ENCODE data around the gene COL17A1.

The COL17A1 gene

DNA sequence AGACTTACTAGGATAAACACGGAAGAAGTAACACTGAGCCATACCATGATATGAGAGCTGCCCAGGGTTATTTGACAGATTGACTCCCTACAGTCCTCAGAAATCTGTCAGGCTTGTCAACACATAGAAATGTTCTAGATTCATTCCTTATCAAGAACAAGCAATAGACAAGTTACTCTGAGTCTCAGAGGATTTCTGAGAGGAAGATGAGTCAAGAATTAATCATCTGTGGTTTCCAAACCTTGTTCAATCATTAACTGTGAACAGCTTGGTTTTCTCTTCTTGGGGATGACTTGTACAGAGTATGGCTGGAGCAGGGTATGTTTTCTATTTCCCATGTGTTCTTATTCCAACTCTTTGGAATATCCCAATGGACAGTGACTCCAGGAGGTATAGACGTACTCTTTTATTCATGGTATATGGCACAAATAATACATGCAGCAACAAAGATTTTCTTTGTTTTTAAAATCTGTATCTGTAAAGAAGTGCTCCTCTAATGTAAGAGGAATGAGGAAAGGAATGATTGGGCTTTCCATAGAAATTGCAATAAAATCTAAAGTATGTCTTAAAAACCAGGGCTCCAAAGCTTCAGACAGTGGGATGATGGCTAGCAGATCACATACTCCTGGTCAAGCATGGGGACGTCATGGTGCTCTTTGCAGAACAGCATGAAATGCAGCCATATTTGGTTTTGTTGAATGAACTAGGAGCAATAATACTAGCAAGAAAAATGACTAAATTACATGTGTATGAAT is 24.4 kb upstream of the COL17A1 start:
- peak; percentile 75 for DNase-seq (ENCODE audit: low read depth)
- H3K4me3 ChIP-seq (replicated peaks; ENCODE audit: low read depth, low read length): no peak overlapping the region
- TF ChIP-seq, protein P1, sequence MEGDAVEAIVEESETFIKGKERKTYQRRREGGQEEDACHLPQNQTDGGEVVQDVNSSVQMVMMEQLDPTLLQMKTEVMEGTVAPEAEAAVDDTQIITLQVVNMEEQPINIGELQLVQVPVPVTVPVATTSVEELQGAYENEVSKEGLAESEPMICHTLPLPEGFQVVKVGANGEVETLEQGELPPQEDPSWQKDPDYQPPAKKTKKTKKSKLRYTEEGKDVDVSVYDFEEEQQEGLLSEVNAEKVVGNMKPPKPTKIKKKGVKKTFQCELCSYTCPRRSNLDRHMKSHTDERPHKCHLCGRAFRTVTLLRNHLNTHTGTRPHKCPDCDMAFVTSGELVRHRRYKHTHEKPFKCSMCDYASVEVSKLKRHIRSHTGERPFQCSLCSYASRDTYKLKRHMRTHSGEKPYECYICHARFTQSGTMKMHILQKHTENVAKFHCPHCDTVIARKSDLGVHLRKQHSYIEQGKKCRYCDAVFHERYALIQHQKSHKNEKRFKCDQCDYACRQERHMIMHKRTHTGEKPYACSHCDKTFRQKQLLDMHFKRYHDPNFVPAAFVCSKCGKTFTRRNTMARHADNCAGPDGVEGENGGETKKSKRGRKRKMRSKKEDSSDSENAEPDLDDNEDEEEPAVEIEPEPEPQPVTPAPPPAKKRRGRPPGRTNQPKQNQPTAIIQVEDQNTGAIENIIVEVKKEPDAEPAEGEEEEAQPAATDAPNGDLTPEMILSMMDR (IDR thresholded peaks at IDR 0.05; ENCODE audit: low read length, missing control alignments): no peak

DNA sequence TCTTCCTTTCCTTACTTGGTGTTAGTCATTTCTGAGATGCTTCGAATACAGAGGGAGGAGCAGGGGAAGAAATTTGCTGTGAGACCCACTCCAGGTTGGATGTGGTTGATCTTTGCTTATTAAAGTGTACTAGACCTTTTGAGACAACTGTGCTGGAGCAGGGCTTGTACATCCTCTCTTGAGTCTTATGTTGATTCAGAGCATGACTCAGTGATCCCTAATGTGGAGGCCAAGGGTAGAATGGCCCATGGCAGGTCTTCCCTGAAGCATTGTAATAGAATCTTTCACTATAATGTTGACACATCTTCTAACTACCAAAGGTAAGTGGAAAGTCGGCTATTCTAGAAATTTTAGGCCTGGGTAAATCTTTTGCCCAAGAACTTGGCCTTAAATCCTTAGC is 19.2 kb upstream of the COL17A1 start:
- no peak for DNase-seq (ENCODE audit: low read depth)
- H3K4me3 ChIP-seq (replicated peaks; ENCODE audit: low read depth, low read length): no peak overlapping the region
- TF ChIP-seq, protein P1 (IDR thresholded peaks at IDR 0.05; ENCODE audit: low read length, missing control alignments): no peak

DNA sequence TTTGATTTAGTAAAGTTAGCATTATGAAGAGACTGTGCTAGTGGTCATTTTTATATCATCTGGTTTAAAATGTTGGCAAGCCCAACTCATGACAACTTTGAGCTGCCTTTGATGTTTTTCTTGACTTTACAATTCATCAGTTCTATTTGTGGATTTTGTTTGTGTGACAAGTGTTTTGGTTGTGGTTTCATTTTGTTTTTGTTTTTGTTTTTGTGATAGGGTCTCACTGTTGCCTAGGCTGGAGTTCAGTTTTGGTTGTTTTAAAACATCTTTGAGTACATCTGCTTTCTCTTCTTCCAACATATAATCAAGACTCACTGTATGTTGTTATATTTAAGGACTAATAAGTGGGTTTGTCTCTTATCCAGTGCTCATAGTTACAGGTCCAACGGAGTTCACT is 18.7 kb upstream of the COL17A1 start:
- no peak for DNase-seq (ENCODE audit: low read depth)
- H3K4me3 ChIP-seq (replicated peaks; ENCODE audit: low read depth, low read length): no peak overlapping the region
- TF ChIP-seq, protein P1 (IDR thresholded peaks at IDR 0.05; ENCODE audit: low read length, missing control alignments): no peak

DNA sequence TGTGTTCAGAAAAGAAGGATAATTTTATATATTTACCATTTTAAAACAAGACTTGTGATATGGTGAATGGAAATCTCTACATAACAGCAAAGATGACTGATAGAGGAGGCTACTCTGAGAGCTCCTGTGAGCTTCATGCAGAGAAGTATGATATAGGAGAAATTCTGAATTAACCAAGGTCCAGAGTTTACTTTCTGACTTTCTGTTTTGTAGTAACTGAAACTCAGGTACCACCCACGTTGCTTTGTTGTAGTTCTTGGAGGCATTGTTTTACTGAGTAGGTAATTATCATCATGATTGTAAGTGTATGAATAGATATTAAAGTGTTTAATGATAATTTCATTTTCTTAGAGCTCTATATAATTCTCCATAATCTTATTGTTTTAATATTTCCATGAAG is 18.3 kb upstream of the COL17A1 start:
- no peak overlapping the region for H3K4me3 ChIP-seq (replicated peaks; ENCODE audit: low read depth, low read length)
- DNase-seq (ENCODE audit: low read depth): no peak
- TF ChIP-seq, protein P1 (IDR thresholded peaks at IDR 0.05; ENCODE audit: low read length, missing control alignments): no peak

DNA sequence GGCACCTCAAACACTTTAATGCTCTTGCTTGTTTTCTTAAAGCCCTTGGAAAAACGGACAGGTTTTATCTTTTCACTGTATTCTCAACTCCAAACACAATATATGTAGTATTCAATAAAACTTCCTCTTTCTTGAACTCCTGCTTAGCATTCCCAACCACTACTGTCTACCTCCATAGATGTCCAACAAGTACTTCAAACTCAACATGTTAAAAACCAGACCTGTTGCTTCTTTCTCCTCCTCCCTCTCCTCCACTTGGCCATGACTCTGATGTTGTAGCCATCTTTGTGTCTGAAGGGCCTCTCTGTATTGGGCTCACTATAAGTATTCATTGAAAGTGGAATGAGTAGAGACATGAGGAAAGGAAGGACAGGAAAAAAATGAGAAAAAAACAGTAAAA is 16.2 kb upstream of the COL17A1 start:
- TF ChIP-seq, protein P1 (IDR thresholded peaks at IDR 0.05; ENCODE audit: low read length, missing control alignments): no peak
- DNase-seq (ENCODE audit: low read depth): no peak
- no peak overlapping the region for H3K4me3 ChIP-seq (replicated peaks; ENCODE audit: low read depth, low read length)

DNA sequence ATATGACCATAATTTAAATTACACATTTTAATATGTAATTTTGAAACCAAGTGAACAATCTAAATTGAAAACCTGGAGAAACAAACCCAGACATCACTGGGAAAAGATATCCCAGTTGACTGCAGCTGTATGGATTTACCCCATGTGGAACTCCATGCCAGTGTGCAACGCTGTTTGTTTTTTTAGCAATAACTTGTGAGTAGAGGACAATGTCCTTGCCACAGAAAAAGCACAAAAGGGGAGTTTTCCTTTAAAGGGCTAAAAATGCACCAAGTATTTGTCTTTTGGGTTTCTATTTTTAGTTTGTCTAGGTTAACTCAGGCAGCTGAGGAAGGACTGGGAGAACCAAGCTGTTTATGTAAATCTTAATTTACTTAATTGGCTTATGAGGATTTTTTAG is 15.1 kb upstream of the COL17A1 start:
- TF ChIP-seq, protein P1 (IDR thresholded peaks at IDR 0.05; ENCODE audit: low read length, missing control alignments): no peak
- DNase-seq (ENCODE audit: low read depth): no peak
- no peak overlapping the region for H3K4me3 ChIP-seq (replicated peaks; ENCODE audit: low read depth, low read length)

DNA sequence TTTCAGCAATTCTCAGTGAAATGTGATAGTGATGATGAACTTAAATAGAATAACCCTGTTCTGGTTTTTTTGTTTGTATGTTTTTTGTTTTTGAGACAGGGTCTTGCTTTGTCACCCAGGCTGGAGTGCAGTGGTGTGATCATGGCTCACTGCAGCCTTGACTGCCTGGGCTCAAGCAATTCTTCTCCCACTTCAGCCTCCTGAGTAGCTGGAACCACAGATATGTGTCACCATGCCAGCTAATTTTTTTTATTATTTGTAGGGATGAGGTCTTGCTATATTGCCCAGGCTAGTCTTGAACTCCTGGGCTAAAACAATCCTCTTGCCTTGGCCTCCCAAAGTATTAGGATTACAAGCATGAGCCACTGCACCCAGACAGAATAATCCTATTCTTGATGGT is 14.3 kb upstream of the COL17A1 start:
- DNase-seq (ENCODE audit: low read depth): no peak
- TF ChIP-seq, protein P1 (IDR thresholded peaks at IDR 0.05; ENCODE audit: low read length, missing control alignments): no peak
- H3K4me3 ChIP-seq (replicated peaks; ENCODE audit: low read depth, low read length): no peak overlapping the region
